HFF-Myc (cell line): ENCODE measurements around the gene DMAC2L.

Source experiments
- DNase-seq: peaks from one replicate; pipeline ENCODE4 v3.0.0-alpha.2; 2011; ENCODE audit warnings: low read depth; ENCODE audit errors: extremely low read depth
- H3K4me3 ChIP-seq: replicated peaks from 2 replicates; pipeline ENCODE4 v1.5.1; 2011; ENCODE audit warnings: low read depth, mild to moderate bottlenecking, control low read depth, low read length
- CTCF ChIP-seq: IDR thresholded peaks from 2 replicates; pipeline ENCODE4 v1.5.1; 2012; ENCODE audit warnings: mild to moderate bottlenecking, low read depth, low read length, control low read depth; ENCODE audit errors: missing control alignments

Gene DMAC2L

GRCh38 chr14:50366115-50366514 is 54.0 kb downstream of the DMAC2L start:
- H3K4me3 ChIP-seq = no peak overlapping the region
- no peak for TF ChIP-seq CTCF
- DNase-seq = no peak

- no peak for DNase-seq
- no peak overlapping the region for H3K4me3 ChIP-seq
- no peak for TF ChIP-seq CTCF
These were observed 54.5 kb downstream of the DMAC2L start for GRCh38 chr14:50366589-50366988.

- no peak for DNase-seq
- H3K4me3 ChIP-seq = no peak overlapping the region
- no peak for TF ChIP-seq CTCF
These were observed 59.4 kb downstream of the DMAC2L start for GRCh38 chr14:50371546-50371945.

- no peak for DNase-seq
- TF ChIP-seq CTCF = no peak
These were observed 61.8 kb downstream of the DMAC2L start for GRCh38 chr14:50373959-50374358.

GRCh38 chr14:50375760-50376159 is 63.6 kb downstream of the DMAC2L start:
- no peak overlapping the region for H3K4me3 ChIP-seq
- no peak for TF ChIP-seq CTCF

More at GRCh38 chr14:50373959-50374358, 61.8 kb downstream of the DMAC2L start:
- H3K4me3 ChIP-seq = no peak overlapping the region

More at GRCh38 chr14:50375760-50376159, 63.6 kb downstream of the DMAC2L start:
- DNase-seq = no peak
